ENCODE measurements around the gene SCNN1A. TPM values are rescaled to one million over a fixed set of nuclear protein-coding genes. Genes with fewer than 3 reads are reported as not detected.

Gene SCNN1A
- total RNA-seq, 6 donors from 2014 or later, result 153 to 594 (median 346) TPM

GRCh38 chr12:6363010-6363329 lies 12.4 kb downstream of the SCNN1A start:
- H3K9me3 ChIP-seq, result no peaks in the 10 kb centered on the region
- WGBS, 2 donors, result 10 to 19% methylated on average over 4 of the region's 4 CpGs
- H3K27ac ChIP-seq, result peak overlapping the region; percentile 89 to 96 (median 95)
- no peaks in the 10 kb centered on the region for H3K27me3 ChIP-seq
- H3K4me3 ChIP-seq, result peak overlapping the region in 3 of 4 donors; percentile 49 to 64 (median 53)
- ATAC-seq (ENCODE audit: low FRiP score in 2 of 2), result no peak
- DNase-seq, result no peak
- no peaks in the 10 kb centered on the region for H3K36me3 ChIP-seq
- peaks cover 40 to 66% (median 58%) of the 10 kb centered on the region in 4 donors for H3K4me1 ChIP-seq
- TF ChIP-seq EP300 (IDR thresholded peaks at IDR 0.05), result no peak
- no peak for TF ChIP-seq POLR2A (IDR thresholded peaks at IDR 0.05)
- TF ChIP-seq POLR2AphosphoS5 (IDR thresholded peaks at IDR 0.05), result no peak
- TF ChIP-seq CTCF (IDR thresholded peaks at IDR 0.05), result peak in 1 of 6 experiments; percentile 12

GRCh38 chr12:6362403-6362802 lies 13.0 kb downstream of the SCNN1A start:
- peak overlapping the region; percentile 89 to 96 (median 95) for H3K27ac ChIP-seq
- ATAC-seq (ENCODE audit: low FRiP score in 2 of 2), result no peak
- WGBS, 2 donors, result 42 to 64% methylated on average over 3 of the region's 3 CpGs
- H3K9me3 ChIP-seq, result no peaks in the 10 kb centered on the region
- no peak overlapping the region for H3K4me3 ChIP-seq
- H3K27me3 ChIP-seq, result no peaks in the 10 kb centered on the region
- no peak for DNase-seq
- no peaks in the 10 kb centered on the region for H3K36me3 ChIP-seq
- TF ChIP-seq POLR2A (IDR thresholded peaks at IDR 0.05), result no peak
- H3K4me1 ChIP-seq, result peaks cover 34 to 61% (median 54%) of the 10 kb centered on the region in 4 donors

- Histone ChIP-seq H3K27ac (peak overlapping the region; percentile 89 to 96 (median 95)), H3K9me3 (no peaks in the 10 kb centered on the region), H3K4me1 (peaks cover 32 to 58% (median 53%) of the 10 kb centered on the region in 4 donors), H3K4me3 (no peak overlapping the region), H3K36me3 (no peaks in the 10 kb centered on the region), H3K27me3 (no peaks in the 10 kb centered on the region)
- TF ChIP-seq CTCF (IDR thresholded peaks at IDR 0.05) (no peak), EP300 (IDR thresholded peaks at IDR 0.05) (peak in 2 of 4 donors; percentile 62 to 78), POLR2A (IDR thresholded peaks at IDR 0.05) (peak in 1 of 4 donors; percentile 34), POLR2AphosphoS5 (IDR thresholded peaks at IDR 0.05) (peak; percentile 60 to 72)
- ATAC-seq (ENCODE audit: low FRiP score in 2 of 2), result peak; percentile 25 to 56
- DNase-seq, result peak; percentile 79 to 80
- WGBS, 2 donors, result 45 to 59% methylated on average over 5 to 14 of the region's 14 CpGs
Observed at GRCh38 chr12:6361834-6362233, 13.5 kb downstream of the SCNN1A start.

- Histone ChIP-seq H3K27me3 (no peaks in the 10 kb centered on the region), H3K36me3 (peaks cover 0 to 6% (median 3%) of the 10 kb centered on the region in 4 donors), H3K27ac (peak overlapping the region; percentile 64 to 96 (median 92)), H3K9me3 (no peaks in the 10 kb centered on the region), H3K4me3 (no peak overlapping the region), H3K4me1 (peaks cover 34 to 62% (median 53%) of the 10 kb centered on the region in 4 donors)
- TF ChIP-seq EP300 (IDR thresholded peaks at IDR 0.05), result peak in 2 of 4 donors; percentile 49 to 86
- TF ChIP-seq CTCF (IDR thresholded peaks at IDR 0.05), result no peak
- TF ChIP-seq POLR2AphosphoS5 (IDR thresholded peaks at IDR 0.05), result peak in 1 of 2 donors; percentile 80
- no peak for TF ChIP-seq POLR2A (IDR thresholded peaks at IDR 0.05)
- DNase-seq (no peak), ATAC-seq (ENCODE audit: low FRiP score in 2 of 2) (peak in 1 of 2 donors; percentile 39)
- WGBS, 2 donors, result 63% methylated on average over 11 of the region's 11 CpGs
Observed at GRCh38 chr12:6360578-6361490, 14.5 kb downstream of the SCNN1A start.

GRCh38 chr12:6360080-6360571 lies 15.2 kb downstream of the SCNN1A start:
- H3K9me3 ChIP-seq, result no peaks in the 10 kb centered on the region
- DNase-seq, result no peak
- WGBS, 2 donors, result 79 to 80% methylated on average over 7 of the region's 7 CpGs
- no peaks in the 10 kb centered on the region for H3K27me3 ChIP-seq
- peaks cover under 1 to 11% (median 4%) of the 10 kb centered on the region in 4 donors for H3K36me3 ChIP-seq
- peaks cover 36 to 69% (median 52%) of the 10 kb centered on the region in 4 donors for H3K4me1 ChIP-seq
- H3K27ac ChIP-seq, result peak overlapping the region; percentile 54 to 96 (median 92)
- no peak for ATAC-seq (ENCODE audit: low FRiP score in 2 of 2)
- H3K4me3 ChIP-seq, result no peak overlapping the region
- TF ChIP-seq CTCF (IDR thresholded peaks at IDR 0.05) (no peak), EP300 (IDR thresholded peaks at IDR 0.05) (no peak), POLR2AphosphoS5 (IDR thresholded peaks at IDR 0.05) (no peak), POLR2A (IDR thresholded peaks at IDR 0.05) (no peak)

Data from upper lobe of left lung (tissue), 6 donors.